Ecto neural progenitor cell (in vitro differentiated cells): ENCODE data around the gene TP53RK.

Source experiments
- DNase-seq: peaks from one replicate; pipeline ENCODE4 v3.0.0-alpha.2; 2018; ENCODE audit warnings: low spot score

Gene TP53RK

DNA sequence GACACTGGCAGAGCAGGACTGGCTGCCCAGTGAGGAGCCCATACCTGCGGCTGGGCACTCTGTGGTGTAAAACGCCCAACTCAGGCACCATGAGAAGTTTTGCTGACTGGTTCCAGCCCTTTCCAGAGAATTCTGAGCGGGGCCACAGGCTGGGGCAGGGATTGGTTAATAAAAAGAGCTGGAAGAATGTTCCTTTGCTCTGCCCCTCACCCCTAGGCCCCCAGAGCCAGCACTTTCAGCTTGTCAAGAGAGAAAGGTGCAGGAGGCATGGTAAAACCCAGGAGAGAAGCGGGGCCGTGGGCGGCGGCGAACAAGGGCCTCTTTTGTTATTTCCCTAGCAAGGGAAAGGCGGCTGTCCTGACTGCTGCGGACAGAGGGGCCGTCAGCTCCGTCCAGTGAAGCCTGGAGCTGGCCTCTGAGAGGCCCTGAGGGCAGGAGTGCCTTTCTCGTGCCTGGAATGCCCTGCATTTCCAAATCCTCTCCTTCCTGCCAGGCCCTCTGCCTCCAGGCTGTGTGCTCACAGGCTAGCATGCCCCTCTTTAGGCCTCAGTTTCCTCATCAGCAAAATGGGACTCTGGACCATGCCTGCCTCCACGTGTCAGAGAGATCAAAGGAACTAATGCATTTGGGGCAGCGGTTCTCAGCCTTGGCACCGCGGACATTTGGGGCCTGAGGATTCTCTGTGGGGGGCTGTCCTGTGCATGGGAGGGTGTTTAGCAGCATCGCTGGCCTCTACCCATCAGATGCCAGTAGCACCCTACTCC is 50.9 kb downstream of the TP53RK start:
- peak; percentile 74 for DNase-seq

- DNase-seq, result no peak
These were observed 51.7 kb downstream of the TP53RK start for GRCh38 chr20:46637427-46638133.

DNA sequence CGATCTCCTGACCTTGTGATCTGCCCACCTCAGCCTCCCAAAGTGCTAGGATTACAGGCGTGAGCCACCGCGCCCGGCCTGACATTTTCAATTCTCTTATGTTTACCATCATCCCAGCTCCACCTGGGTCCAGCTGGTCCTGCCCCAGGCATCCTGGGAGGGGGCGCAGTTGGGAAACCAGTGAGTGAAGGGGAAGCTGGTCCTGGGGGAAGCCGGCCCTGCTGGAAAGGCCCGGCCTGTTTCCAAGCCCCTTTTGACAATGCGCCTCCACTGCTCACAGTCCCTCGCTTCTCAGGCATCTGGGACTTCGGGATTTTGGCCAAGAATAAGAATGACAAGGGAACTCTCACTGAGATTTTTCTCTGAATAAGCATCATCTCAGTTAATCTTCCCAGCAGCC is 52.2 kb downstream of the TP53RK start:
- no peak for DNase-seq

- DNase-seq, result no peak
These were observed 52.7 kb downstream of the TP53RK start for GRCh38 chr20:46636514-46636913.

DNA sequence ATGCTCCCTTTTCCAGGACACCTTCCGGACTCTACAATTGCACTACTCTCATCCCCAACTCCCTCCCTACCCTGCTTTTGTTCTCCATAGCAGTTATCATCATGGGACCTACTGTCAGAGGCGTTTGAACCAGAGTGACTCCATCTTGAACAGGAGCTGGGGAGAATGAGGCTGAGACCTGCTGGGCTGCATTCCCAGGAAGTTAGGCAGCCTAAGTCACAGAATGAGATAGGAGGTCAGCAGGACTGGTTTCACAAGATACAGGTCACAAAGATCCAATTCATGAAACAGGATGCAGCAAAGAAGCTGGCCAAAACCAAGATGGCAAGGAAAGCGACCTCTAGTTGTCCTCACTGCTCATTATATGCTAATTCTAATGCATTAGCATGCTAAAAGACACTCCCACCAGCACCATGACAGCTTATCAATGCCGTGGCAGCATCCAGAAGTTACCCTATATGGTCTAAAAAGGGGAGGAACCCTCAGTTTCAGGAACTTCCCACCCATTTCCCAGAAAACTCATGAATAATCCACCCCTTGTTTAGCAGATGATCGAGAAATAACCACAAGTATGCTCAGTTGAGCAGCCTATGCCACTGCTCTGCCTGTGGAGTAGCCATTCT is 53.6 kb downstream of the TP53RK start:
- no peak for DNase-seq

DNA sequence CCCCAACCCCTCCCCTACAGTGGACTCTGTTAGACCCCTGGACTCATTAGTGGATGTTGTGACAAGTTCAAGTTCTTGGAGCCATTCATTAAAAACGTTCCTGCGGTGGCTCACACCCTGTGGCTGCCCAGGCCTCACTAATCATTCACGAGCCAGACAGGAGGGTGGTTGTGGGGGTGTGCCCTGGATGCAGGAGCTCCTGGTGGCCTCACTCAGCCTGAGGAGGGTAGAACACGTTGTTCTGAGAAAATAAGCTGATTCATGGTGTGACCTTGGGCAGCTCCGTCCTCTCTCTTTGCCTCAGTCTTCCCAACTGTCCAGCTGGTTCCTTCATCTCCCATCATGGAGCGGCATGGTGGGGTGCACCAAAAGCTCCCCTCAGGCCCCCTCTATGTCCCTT is 54.7 kb downstream of the TP53RK start:
- DNase-seq, result no peak
